CD8-positive, alpha-beta memory T cell (primary cell): ENCODE measurements around the gene LACTBL1. TPM values are rescaled to one million over a fixed set of nuclear protein-coding genes. Genes with fewer than 3 reads are reported as not detected.

Experiments
- CTCF ChIA-PET: fragments of 350-600 bp; sonication (Branson Sonifier 250); formaldehyde crosslinking; loops from one replicate; lab custom pipeline; 2021; ENCODE audit warnings: antibody characterized with exemption; lab: Charles Lee
- POLR2A ChIA-PET: fragments of 350-600 bp; sonication (Branson Sonifier 250); formaldehyde crosslinking; loops from one replicate; lab custom pipeline; 2021; ENCODE audit warnings: antibody characterized with exemption; lab: Charles Lee
- DNase-seq, 5 donors: peaks; one replicate each; pipeline versions ENCODE4 v3.0.0 to v3.0.0-alpha.2; 2020 to 2022; ENCODE audit warnings: mixed read lengths in 1 of 5
- H3K27ac ChIP-seq: one replicate; pipeline ENCODE4 v1.7.0; 2013; ENCODE audit warnings: low read depth, mild to moderate bottlenecking, low read length, moderate library complexity
- H3K27me3 ChIP-seq: 2 replicates; pipeline ENCODE4 v1.7.0; 2013; ENCODE audit warnings: low read length, mild to moderate bottlenecking; ENCODE audit not compliant: insufficient read depth, poor library complexity, severe bottlenecking
- H3K36me3 ChIP-seq: 2 replicates; pipeline ENCODE4 v1.7.0; 2013; ENCODE audit warnings: mild to moderate bottlenecking, low read length, moderate library complexity; ENCODE audit not compliant: insufficient read depth
- H3K4me1 ChIP-seq: 2 replicates; pipeline ENCODE4 v1.7.0; 2013; ENCODE audit warnings: mild to moderate bottlenecking, low read length, moderate library complexity; ENCODE audit not compliant: insufficient read depth
- H3K4me3 ChIP-seq: 2 replicates; pipeline ENCODE4 v1.7.0; 2013; ENCODE audit warnings: mild to moderate bottlenecking, low read length
- H3K9me3 ChIP-seq: 2 replicates; pipeline ENCODE4 v1.7.0; 2013; ENCODE audit warnings: mild to moderate bottlenecking, low read length
- H3K27ac Mint-ChIP-seq, 8 donors: one replicate each; pipeline ENCODE4 v1.8.0; 2020 to 2021; ENCODE audit warnings: mixed read lengths in 8 of 8, mild to moderate bottlenecking in 6 of 8, inconsistent platforms in 3 of 8, moderate library complexity in 3 of 8
- H3K27me3 Mint-ChIP-seq, 2 donors: one replicate each; pipeline ENCODE4 v1.8.0; 2020 to 2021; ENCODE audit warnings: mixed read lengths in 2 of 2, mild to moderate bottlenecking in 1 of 2, moderate library complexity in 1 of 2
- H3K36me3 Mint-ChIP-seq, 3 donors: one replicate each; pipeline ENCODE4 v1.8.0; 2020 to 2021; ENCODE audit warnings: mixed read lengths in 3 of 3, inconsistent platforms in 1 of 3, mild to moderate bottlenecking in 1 of 3
- H3K4me1 Mint-ChIP-seq, 3 donors: one replicate each; pipeline ENCODE4 v1.8.0; 2020 to 2021; ENCODE audit warnings: mixed read lengths in 3 of 3, inconsistent platforms in 1 of 3, mild to moderate bottlenecking in 1 of 3
- H3K4me3 Mint-ChIP-seq, 7 donors: one replicate each; pipeline ENCODE4 v1.8.0; 2020 to 2021; ENCODE audit warnings: mixed read lengths in 7 of 7, mild to moderate bottlenecking in 6 of 7, moderate library complexity in 4 of 7, inconsistent platforms in 2 of 7
- H3K9me3 Mint-ChIP-seq, 5 donors: one replicate each; pipeline ENCODE4 v1.8.0; 2020 to 2022; ENCODE audit warnings: mixed read lengths in 5 of 5, mild to moderate bottlenecking in 3 of 5, moderate library complexity in 2 of 5, inconsistent platforms in 1 of 5
- polyA plus RNA-seq: library from polyadenylated mRNA; unstranded; fragments of 300-500 nt; fragmentation: Illumina TruSeq; gene quantifications from one replicate; pipeline ENCODE4 v1.2.3, GENCODE V29; 2021
- total RNA-seq, 2 experiments: library from RNA; stranded (reverse); gene quantifications; one replicate each; pipeline ENCODE4 v1.2.3, GENCODE V29; 2021

LACTBL1 gene
- total and polyA plus RNA-seq, 3 experiments from 2014 or later: not detected

DNA sequence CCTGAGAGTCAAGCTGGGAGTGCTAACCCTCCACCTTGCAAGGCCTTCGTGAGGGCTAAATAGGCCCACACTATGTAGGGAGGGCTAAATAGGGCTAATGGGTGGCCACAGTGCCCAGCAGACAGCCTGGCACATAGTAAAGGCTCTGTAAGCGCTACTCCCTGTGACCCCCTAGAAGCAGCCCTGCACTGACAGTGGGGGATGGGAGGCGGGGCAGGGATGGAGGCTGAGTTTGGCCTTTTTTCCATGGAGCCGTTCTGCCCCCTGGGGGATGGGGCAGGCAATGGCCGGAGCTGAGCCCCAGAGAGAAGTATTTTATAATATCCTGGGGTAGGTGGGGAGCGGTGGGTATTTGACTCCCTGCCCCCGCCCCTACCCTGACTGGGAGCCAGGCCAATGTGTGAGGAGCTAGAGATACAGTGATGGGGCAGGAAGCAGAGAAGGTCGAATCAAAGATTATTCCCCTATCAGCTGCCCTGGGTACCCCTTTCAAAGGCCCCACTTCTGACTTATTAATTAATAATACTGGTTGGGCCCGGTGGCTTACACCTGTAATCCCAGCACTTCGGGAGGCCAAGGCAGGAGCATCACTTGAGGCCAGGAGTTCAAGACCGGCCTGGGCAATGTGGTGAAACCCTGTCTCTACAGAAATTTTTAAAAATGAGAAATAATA lies 42.3 kb downstream of the LACTBL1 start:
- Histone ChIP-seq H3K36me3 (no peaks in the 10 kb centered on the region), H3K27ac (no peak overlapping the region), H3K27me3 (no peaks in the 10 kb centered on the region), H3K4me3 (no peak overlapping the region), H3K9me3 (no peaks in the 10 kb centered on the region), H3K4me1 (no peaks in the 10 kb centered on the region)
- no peaks in the 10 kb centered on the region for H3K36me3 Mint-ChIP-seq
- H3K4me3 Mint-ChIP-seq: no peak overlapping the region
- ChIA-PET POLR2A (no interaction called here), CTCF (interaction anchor here (0.7 kb wide), 1 partner anchor 9 kb away, joined by 3 read pairs; no protein-coding TSS in a partner anchor)
- no peak overlapping the region for H3K27ac Mint-ChIP-seq
- no peaks in the 10 kb centered on the region for H3K4me1 Mint-ChIP-seq
- DNase-seq: peak in 1 of 5 donors; percentile 7
- no peaks in the 10 kb centered on the region for H3K9me3 Mint-ChIP-seq
- H3K27me3 Mint-ChIP-seq: peaks cover 27 to 35% of the 10 kb centered on the region in 2 donors

GRCh38 chr1:22925111-22925510 lies 47.6 kb downstream of the LACTBL1 start:
- no peaks in the 10 kb centered on the region for H3K4me1 ChIP-seq
- no peak overlapping the region for H3K4me3 Mint-ChIP-seq

DNA sequence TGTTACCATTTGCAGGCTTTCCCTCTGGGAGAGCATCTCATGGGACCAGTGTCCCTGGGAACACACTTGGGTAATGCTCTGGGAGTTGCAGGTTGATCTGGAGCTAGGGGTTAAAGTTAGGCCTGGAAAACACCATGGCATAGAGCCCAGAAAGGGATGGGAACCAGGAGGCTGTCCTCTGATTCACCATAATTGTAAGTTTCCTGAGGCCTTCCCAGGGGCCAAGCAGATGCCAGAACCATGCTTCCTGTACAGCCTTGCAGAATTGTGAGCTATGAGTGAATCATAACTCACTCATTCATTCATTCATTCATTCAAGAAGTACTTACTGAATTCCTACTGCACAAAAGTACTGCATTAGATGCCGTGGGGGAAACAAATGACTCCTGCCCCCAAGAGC lies 50.0 kb downstream of the LACTBL1 start:
- Mint-ChIP-seq H3K27me3 (peaks cover 17 to 33% of the 10 kb centered on the region in 2 donors), H3K4me3 (no peak overlapping the region), H3K36me3 (peaks cover 0 to 3% (median 0%) of the 10 kb centered on the region in 3 donors), H3K27ac (no peak overlapping the region), H3K4me1 (no peaks in the 10 kb centered on the region), H3K9me3 (no peaks in the 10 kb centered on the region)
- Histone ChIP-seq H3K4me3 (no peak overlapping the region), H3K27ac (no peak overlapping the region), H3K27me3 (no peaks in the 10 kb centered on the region), H3K9me3 (no peaks in the 10 kb centered on the region), H3K4me1 (no peaks in the 10 kb centered on the region), H3K36me3 (no peaks in the 10 kb centered on the region)
- ChIA-PET CTCF (no interaction called here), POLR2A (no interaction called here)
- DNase-seq: no peak

More at GRCh38 chr1:22925111-22925510, 47.6 kb downstream of the LACTBL1 start:
- no peaks in the 10 kb centered on the region for H3K9me3 ChIP-seq
- Mint-ChIP-seq H3K27ac (peak overlapping the region in 1 of 8 donors; percentile 83), H3K9me3 (no peaks in the 10 kb centered on the region), H3K27me3 (peaks cover 23 to 50% of the 10 kb centered on the region in 2 donors), H3K4me1 (no peaks in the 10 kb centered on the region), H3K36me3 (peaks cover 0 to 3% (median 0%) of the 10 kb centered on the region in 3 donors)
- no peak overlapping the region for H3K4me3 ChIP-seq
- CTCF ChIA-PET: no interaction called here
- POLR2A ChIA-PET: no interaction called here
- H3K27ac ChIP-seq: no peak overlapping the region
- H3K27me3 ChIP-seq: no peaks in the 10 kb centered on the region
- no peaks in the 10 kb centered on the region for H3K36me3 ChIP-seq
- no peak for DNase-seq

DNA sequence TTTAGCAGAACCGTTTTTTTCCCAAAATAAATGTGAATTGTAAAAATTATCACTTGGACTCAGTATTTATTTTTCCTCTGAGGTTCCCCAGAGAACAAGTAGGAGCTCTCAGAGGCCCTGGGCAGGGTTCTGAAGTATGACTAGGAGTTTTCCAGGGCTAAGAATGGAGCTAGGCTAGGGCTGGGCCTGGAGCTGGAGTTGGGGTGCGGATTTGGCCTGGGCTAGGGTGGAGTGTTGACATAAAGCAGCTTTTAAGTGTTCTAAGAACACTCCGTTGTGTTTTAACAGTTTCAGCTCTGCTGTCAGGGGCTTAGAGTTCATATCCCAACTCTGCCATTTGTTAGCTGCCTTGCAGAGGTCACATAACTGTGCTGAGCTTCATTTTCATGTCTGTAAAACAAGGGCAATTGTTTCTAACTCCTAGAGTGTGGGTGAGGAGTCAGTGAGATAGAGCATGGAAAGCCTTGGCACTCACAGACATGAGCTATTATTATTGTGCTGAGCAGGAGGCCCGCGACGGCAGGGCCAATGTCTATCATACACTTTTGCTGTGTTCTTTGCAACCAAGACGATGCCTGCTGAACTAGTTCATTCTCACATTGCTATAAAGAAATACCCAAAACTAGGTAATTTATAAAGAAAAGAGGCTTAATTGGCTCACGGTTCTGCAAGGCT lies 51.1 kb downstream of the LACTBL1 start:
- POLR2A ChIA-PET: no interaction called here

DNA sequence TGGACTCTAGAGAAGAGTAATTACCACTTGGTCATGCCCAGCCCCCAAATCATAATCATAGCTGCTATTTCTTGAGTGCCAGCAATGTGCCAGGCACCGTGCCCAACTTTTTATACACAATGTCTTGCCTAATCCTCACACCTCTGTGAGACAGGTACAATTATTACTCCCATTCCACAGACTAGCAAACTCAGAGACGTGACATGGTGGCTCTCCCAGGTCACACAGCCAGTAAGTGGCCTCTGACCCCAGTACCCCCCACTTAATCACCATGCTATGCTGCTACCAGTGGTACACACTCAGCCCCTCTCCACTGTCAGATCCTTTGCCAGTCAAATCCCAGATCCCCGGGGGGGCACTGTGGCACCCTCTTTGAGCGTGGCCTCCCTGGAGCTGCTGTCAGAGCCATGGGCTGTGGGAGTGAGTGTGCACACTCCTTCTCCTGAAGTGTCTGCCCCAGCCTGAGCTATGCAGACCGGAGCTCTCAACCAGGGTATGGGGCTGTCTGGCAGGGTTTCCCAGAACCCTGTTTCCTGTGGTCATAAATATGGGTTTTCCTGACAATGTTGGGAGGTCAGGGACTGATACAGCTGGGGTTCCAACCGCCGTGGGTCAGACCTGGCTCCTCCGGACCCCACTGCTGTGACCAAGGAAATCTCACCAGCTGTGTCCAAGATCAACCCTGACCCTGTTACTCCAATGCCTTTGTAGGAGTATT lies 51.8 kb downstream of the LACTBL1 start:
- H3K27me3 ChIP-seq: no peaks in the 10 kb centered on the region
- H3K4me3 Mint-ChIP-seq: no peak overlapping the region
- no peak overlapping the region for H3K27ac ChIP-seq
- peaks cover 0 to 3% (median 0%) of the 10 kb centered on the region in 3 donors for H3K36me3 Mint-ChIP-seq
- H3K27me3 Mint-ChIP-seq: peaks cover 9 to 28% of the 10 kb centered on the region in 2 donors
- ChIA-PET POLR2A (no interaction called here), CTCF (interaction anchor here (1.2 kb wide), 1 partner anchor 9 kb away, joined by 3 read pairs; no protein-coding TSS in a partner anchor)
- no peaks in the 10 kb centered on the region for H3K4me1 ChIP-seq
- H3K4me3 ChIP-seq: no peak overlapping the region
- H3K9me3 ChIP-seq: no peaks in the 10 kb centered on the region
- no peak for DNase-seq
- H3K36me3 ChIP-seq: no peaks in the 10 kb centered on the region
- no peaks in the 10 kb centered on the region for H3K9me3 Mint-ChIP-seq
- H3K4me1 Mint-ChIP-seq: no peaks in the 10 kb centered on the region
- H3K27ac Mint-ChIP-seq: no peak overlapping the region

More for the DNA sequence above, 51.1 kb downstream of the LACTBL1 start:
- no peak for DNase-seq
- no peaks in the 10 kb centered on the region for H3K9me3 Mint-ChIP-seq
- Histone ChIP-seq H3K27ac (no peak overlapping the region), H3K9me3 (no peaks in the 10 kb centered on the region), H3K27me3 (no peaks in the 10 kb centered on the region), H3K36me3 (no peaks in the 10 kb centered on the region), H3K4me1 (no peaks in the 10 kb centered on the region), H3K4me3 (no peak overlapping the region)
- CTCF ChIA-PET: interaction anchor here (1.2 kb wide), 1 partner anchor 8 kb away, joined by 3 read pairs; no protein-coding TSS in a partner anchor
- H3K36me3 Mint-ChIP-seq: peaks cover 0 to 3% (median 0%) of the 10 kb centered on the region in 3 donors
- no peaks in the 10 kb centered on the region for H3K4me1 Mint-ChIP-seq
- no peak overlapping the region for H3K27ac Mint-ChIP-seq
- H3K27me3 Mint-ChIP-seq: peaks cover 11 to 29% of the 10 kb centered on the region in 2 donors
- H3K4me3 Mint-ChIP-seq: no peak overlapping the region

DNA sequence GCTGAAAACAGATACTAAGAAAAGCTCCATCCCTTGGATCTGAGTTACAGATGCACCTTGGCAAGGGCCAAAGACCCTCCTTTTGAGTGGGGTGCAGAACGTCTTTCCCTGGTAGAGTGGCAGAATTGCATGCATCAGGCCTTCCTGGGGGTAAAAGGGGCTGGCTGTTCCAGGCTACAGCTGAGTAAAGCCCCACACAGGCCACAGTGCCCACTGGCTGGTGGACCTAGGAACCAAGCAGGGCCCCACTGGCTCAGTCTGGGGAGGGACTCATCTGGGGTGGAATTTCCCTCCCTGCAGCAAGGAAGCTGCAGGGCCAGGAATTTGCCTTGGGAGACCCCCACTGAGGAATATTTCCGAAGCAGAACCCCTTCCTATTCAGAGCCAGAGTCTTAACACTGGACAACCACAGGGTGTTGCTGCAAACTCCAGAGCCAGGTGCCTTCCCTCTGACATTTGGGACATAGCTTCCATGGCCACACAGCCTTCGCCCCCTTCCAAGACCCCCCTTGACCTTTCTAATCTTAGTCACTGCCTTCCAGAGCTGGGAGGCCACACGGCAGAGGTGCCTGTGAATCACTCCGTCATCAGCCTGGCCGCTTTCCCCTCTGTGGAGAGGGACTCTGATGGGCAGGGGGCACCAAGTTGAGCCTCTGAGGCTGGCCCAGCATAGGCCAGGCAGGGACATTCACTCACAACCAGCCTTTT lies 52.5 kb downstream of the LACTBL1 start:
- H3K4me1 ChIP-seq: no peaks in the 10 kb centered on the region
- Mint-ChIP-seq H3K36me3 (peaks cover 0 to 2% (median 0%) of the 10 kb centered on the region in 3 donors), H3K4me3 (no peak overlapping the region), H3K27ac (no peak overlapping the region), H3K4me1 (no peaks in the 10 kb centered on the region), H3K9me3 (no peaks in the 10 kb centered on the region), H3K27me3 (peaks cover 11 to 31% of the 10 kb centered on the region in 2 donors)
- CTCF ChIA-PET: no interaction called here
- no peak overlapping the region for H3K4me3 ChIP-seq
- POLR2A ChIA-PET: no interaction called here
- H3K9me3 ChIP-seq: no peaks in the 10 kb centered on the region
- DNase-seq: no peak
- no peak overlapping the region for H3K27ac ChIP-seq
- H3K27me3 ChIP-seq: no peaks in the 10 kb centered on the region
- H3K36me3 ChIP-seq: no peaks in the 10 kb centered on the region

DNA sequence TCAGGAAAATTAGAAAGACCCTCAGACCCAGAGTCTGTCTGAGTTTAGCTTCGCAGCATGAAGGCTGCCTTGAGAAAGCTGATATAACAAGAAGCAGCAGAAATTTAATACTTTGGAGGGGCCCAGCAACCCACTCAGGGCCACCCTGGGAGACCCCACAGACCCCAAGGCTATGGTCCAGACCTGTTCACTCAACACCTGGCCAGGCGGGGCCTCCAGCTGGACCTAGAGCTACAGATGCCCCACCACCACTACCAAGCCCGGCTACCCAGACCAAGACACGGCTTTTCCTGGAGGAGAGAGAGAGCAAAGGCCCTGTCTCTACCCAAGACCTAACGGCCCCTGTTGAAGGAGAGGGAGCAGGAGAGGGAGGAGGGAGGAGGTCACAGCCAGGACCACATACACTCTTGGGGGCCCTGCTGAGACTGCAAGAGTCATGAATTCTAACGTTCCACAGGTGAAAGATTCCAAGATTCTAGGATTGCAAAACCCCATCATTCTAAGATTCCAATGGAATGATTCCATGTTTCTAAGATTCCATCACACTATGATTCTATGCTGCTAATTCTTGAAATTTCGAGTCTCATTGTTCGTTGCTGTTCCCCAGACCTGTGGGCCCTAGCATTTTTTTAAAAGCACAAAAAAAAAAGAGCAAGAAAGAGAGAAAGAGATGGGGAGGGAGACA lies 53.2 kb downstream of the LACTBL1 start:
- DNase-seq: no peak
- no peak overlapping the region for H3K27ac ChIP-seq
- Mint-ChIP-seq H3K27ac (no peak overlapping the region), H3K36me3 (no peaks in the 10 kb centered on the region), H3K27me3 (peaks cover 14 to 31% of the 10 kb centered on the region in 2 donors), H3K4me3 (no peak overlapping the region), H3K4me1 (no peaks in the 10 kb centered on the region), H3K9me3 (no peaks in the 10 kb centered on the region)
- H3K36me3 ChIP-seq: no peaks in the 10 kb centered on the region
- no peaks in the 10 kb centered on the region for H3K9me3 ChIP-seq
- no peaks in the 10 kb centered on the region for H3K27me3 ChIP-seq
- CTCF ChIA-PET: no interaction called here
- no peak overlapping the region for H3K4me3 ChIP-seq
- no peaks in the 10 kb centered on the region for H3K4me1 ChIP-seq
- POLR2A ChIA-PET: no interaction called here
